ENCODE data around the gene TLR6.
A peak's percentile ranks its signal among the peaks of the same experiment; 100 is the strongest.

DNA sequence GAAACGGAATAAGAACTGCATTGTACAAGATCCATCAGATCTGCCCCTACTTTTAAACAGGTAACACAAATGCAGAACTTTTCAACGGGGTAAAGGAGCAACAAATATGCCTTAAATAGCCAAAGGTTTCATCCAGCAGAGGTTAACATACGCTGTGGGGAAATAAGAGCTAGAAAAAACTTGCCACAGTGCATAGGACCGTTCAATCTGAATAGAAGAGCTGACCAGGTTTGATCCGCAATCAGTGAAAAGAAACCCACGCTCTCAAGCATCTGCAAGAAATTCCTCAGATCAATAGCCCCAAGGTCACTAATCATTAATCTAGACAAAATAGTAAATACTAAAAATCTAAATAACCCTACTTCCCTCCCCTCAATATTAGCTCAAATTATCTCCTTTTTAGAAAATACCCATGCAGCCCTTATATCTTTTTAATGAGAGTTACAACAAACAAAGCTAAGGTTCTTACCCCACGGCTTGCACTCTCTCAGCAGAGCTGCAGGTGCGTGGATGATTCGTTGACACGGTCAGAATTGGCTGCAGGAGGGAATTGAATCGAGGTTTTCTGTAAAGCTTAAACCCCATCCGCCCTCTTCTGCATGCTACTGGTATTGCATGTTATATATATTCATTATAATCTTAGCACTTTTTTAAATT lies 74.0 kb downstream of the TLR6 start, which contains the start of gene TLR10:
- TF ChIP-seq, protein P1, sequence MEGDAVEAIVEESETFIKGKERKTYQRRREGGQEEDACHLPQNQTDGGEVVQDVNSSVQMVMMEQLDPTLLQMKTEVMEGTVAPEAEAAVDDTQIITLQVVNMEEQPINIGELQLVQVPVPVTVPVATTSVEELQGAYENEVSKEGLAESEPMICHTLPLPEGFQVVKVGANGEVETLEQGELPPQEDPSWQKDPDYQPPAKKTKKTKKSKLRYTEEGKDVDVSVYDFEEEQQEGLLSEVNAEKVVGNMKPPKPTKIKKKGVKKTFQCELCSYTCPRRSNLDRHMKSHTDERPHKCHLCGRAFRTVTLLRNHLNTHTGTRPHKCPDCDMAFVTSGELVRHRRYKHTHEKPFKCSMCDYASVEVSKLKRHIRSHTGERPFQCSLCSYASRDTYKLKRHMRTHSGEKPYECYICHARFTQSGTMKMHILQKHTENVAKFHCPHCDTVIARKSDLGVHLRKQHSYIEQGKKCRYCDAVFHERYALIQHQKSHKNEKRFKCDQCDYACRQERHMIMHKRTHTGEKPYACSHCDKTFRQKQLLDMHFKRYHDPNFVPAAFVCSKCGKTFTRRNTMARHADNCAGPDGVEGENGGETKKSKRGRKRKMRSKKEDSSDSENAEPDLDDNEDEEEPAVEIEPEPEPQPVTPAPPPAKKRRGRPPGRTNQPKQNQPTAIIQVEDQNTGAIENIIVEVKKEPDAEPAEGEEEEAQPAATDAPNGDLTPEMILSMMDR (IDR thresholded peaks at IDR 0.05), result peak; percentile 65 to 83 (median 72)
- no peak for TF ChIP-seq POLR2A (IDR thresholded peaks at IDR 0.05)

Measured in heart left ventricle (tissue), 13 donors.